Measurements from ENCODE around the gene ACP7.
"Not testable (repeated sequence)": the region's sequence is repeated elsewhere in the genome, so short reads cannot be mapped to it uniquely, and the experiment has no call there.

Gene ACP7

GRCh38 chr19:39078436-39079200 lies 5.5 kb upstream of the ACP7 start:
- DNase-seq = peak; percentile 95

- DNase-seq = no peak
Observed at GRCh38 chr19:39080431-39080830, 3.7 kb upstream of the ACP7 start.

- DNase-seq = no peak
Observed at GRCh38 chr19:39082167-39082566, 2.0 kb upstream of the ACP7 start.

- DNase-seq = no peak
Observed at GRCh38 chr19:39082745-39083598, 1.2 kb upstream of the ACP7 start.

GRCh38 chr19:39083599-39083982 lies 577 bp upstream of the ACP7 start:
- no peak for DNase-seq

GRCh38 chr19:39084732-39085080 lies 538 bp downstream of the ACP7 start:
- DNase-seq = no peak

- DNase-seq = no peak
Observed at GRCh38 chr19:39085392-39085791, 1.2 kb downstream of the ACP7 start.

- DNase-seq = no peak
Observed at GRCh38 chr19:39086386-39086785, 2.2 kb downstream of the ACP7 start.

GRCh38 chr19:39087907-39088686 lies 3.9 kb downstream of the ACP7 start:
- DNase-seq = no peak

GRCh38 chr19:39090016-39090415 lies 5.8 kb downstream of the ACP7 start:
- not testable (repeated sequence) for DNase-seq

GRCh38 chr19:39090881-39091280 lies 6.7 kb downstream of the ACP7 start:
- no peak for DNase-seq

- not testable (repeated sequence) for DNase-seq
Observed at GRCh38 chr19:39095799-39096540, 11.8 kb downstream of the ACP7 start.

GRCh38 chr19:39097299-39097698 lies 13.1 kb downstream of the ACP7 start:
- DNase-seq = no peak

- no peak for DNase-seq
Observed at GRCh38 chr19:39097721-39098120, 13.6 kb downstream of the ACP7 start.

GRCh38 chr19:39098365-39099269 lies 14.4 kb downstream of the ACP7 start:
- no peak for DNase-seq

- no peak for DNase-seq
Observed at GRCh38 chr19:39099341-39099740, 15.2 kb downstream of the ACP7 start.

- no peak for DNase-seq
Observed at GRCh38 chr19:39100500-39101166, 16.5 kb downstream of the ACP7 start.

- no peak for DNase-seq
Observed at GRCh38 chr19:39103151-39103550, 19.0 kb downstream of the ACP7 start.

- no peak for DNase-seq
Observed at GRCh38 chr19:39104186-39104596, 20.0 kb downstream of the ACP7 start.

- no peak for DNase-seq
Observed at GRCh38 chr19:39106194-39106593, 22.0 kb downstream of the ACP7 start.

- no peak for DNase-seq
Observed at GRCh38 chr19:39109641-39110040, 25.5 kb downstream of the ACP7 start.
